Endothelial cell of umbilical vein (primary cell): ENCODE measurements around the gene RGS17. TPM values are rescaled to one million over a fixed set of nuclear protein-coding genes. Genes with fewer than 3 reads are reported as not detected.

Experiments used
- BruUV-seq: library from RNA; stranded (reverse); fragments of 400-500 nt; replicated peaks from 2 replicates; lab custom pipeline; 2021; lab: Mats Ljungman, UMichigan
- CTCF ChIA-PET: fragments of 300-600, 350-600 bp; sonication (Branson Sonifier 250); formaldehyde crosslinking; loops from one replicate; lab custom pipeline; 2021; ENCODE audit warnings: antibody characterized with exemption, inconsistent platforms; lab: Charles Lee
- POLR2A ChIA-PET: fragments of 300-600, 350-600 bp; sonication (Branson Sonifier 250); formaldehyde crosslinking; loops from one replicate; lab custom pipeline; 2021; ENCODE audit warnings: antibody characterized with exemption, inconsistent platforms; lab: Charles Lee
- DNase-seq: peaks from one replicate; pipeline ENCODE4 v3.0.0-alpha.2; 2011; ENCODE audit warnings: low read depth, low spot score
- FAIRE-seq: peaks from 2 replicates; lab custom pipeline; 2011; peaks lifted over from hg19 to GRCh38; lab: Jason Lieb, UNC
- H2AFZ ChIP-seq: 2 replicates; pipeline ENCODE4 v1.6.0; 2012; ENCODE audit warnings: low read depth, low read length, control low read depth, inconsistent platforms
- H3K27ac ChIP-seq: 2 replicates; pipeline ENCODE4 v1.5.1; 2011; ENCODE audit warnings: low read depth, mild to moderate bottlenecking, control low read depth, low read length, moderate library complexity; ENCODE audit not compliant: insufficient read depth
- H3K27me3 ChIP-seq, 2 experiments: 2 replicates each; pipeline versions ENCODE4 v1.6.0 to v1.6.1; 2011; ENCODE audit warnings: low read length in 2 of 2, mixed read lengths in 1 of 2; ENCODE audit not compliant: control insufficient read depth in 2 of 2, insufficient read depth in 2 of 2
- H3K36me3 ChIP-seq, 2 experiments: 2 replicates in 1 of 2; 3 replicates in 1 of 2; pipeline ENCODE4 v1.5.1; 2011; ENCODE audit warnings: low read length in 2 of 2, mild to moderate bottlenecking in 1 of 2, moderate library complexity in 1 of 2; ENCODE audit not compliant: control insufficient read depth in 2 of 2, insufficient read depth in 2 of 2; ENCODE audit errors: extremely low read depth in 1 of 2
- H3K4me1 ChIP-seq: 3 replicates; pipeline ENCODE4 v1.5.1; 2011; ENCODE audit warnings: mild to moderate bottlenecking, low read length; ENCODE audit not compliant: control insufficient read depth, insufficient read depth; ENCODE audit errors: extremely low read depth
- H3K4me2 ChIP-seq: 2 replicates; pipeline ENCODE4 v1.6.1; 2011; ENCODE audit warnings: low read length, control low read depth, mixed read lengths; ENCODE audit not compliant: insufficient read depth
- H3K4me3 ChIP-seq, 3 experiments: fragments of 200-600 bp in 1 of 3; sonication (generic), shearing (Covaris generic) in 1 of 3; replicated peaks in 1 of 3; 2 replicates each; pipeline ENCODE4 v1.5.1; 2011 to 2016; ENCODE audit warnings: control low read depth in 3 of 3, low read length in 3 of 3, mild to moderate bottlenecking in 2 of 3, inconsistent platforms in 1 of 3, low read depth in 1 of 3, moderate library complexity in 1 of 3; ENCODE audit not compliant: insufficient read depth in 1 of 3
- H3K79me2 ChIP-seq: 2 replicates; pipeline ENCODE4 v1.6.0; 2012; ENCODE audit warnings: low read length, inconsistent platforms; ENCODE audit not compliant: control insufficient read depth, insufficient read depth
- H3K9ac ChIP-seq: replicated peaks from 2 replicates; pipeline ENCODE3; 2011; ENCODE audit warnings: low read length, control low read depth; ENCODE audit not compliant: insufficient read depth; ENCODE audit errors: extremely low read depth
- H3K9me1 ChIP-seq: replicated peaks from 3 replicates; pipeline ENCODE4 v1.6.0; 2011; ENCODE audit warnings: mild to moderate bottlenecking, low read length; ENCODE audit not compliant: control insufficient read depth, insufficient read depth; ENCODE audit errors: extremely low read depth
- H3K9me3 ChIP-seq: replicated peaks from 2 replicates; pipeline ENCODE4 v1.5.1; 2012; ENCODE audit warnings: low read length, inconsistent platforms; ENCODE audit not compliant: control insufficient read depth, insufficient read depth
- H4K20me1 ChIP-seq: replicated peaks from 2 replicates; pipeline ENCODE3; 2011; ENCODE audit warnings: mild to moderate bottlenecking, low read length; ENCODE audit not compliant: control insufficient read depth, insufficient read depth; ENCODE audit errors: extremely low read depth
- CTCF ChIP-seq, 2 donors: IDR thresholded peaks; 1 replicate in 1 of 2; 2 replicates in 1 of 2; pipeline ENCODE4 v1.5.1; 2011; ENCODE audit warnings: low read length in 2 of 2, mild to moderate bottlenecking in 2 of 2, moderate library complexity in 2 of 2, control low read depth in 1 of 2, inconsistent platforms in 1 of 2, low read depth in 1 of 2; ENCODE audit not compliant: insufficient read depth in 1 of 2; ENCODE audit errors: extremely low read depth in 1 of 2
- EZH2 ChIP-seq: IDR thresholded peaks from 2 replicates; pipeline ENCODE4 v1.6.1; 2012; ENCODE audit warnings: borderline replicate concordance, low read depth, mild to moderate bottlenecking, moderate library complexity, low read length, inconsistent platforms; ENCODE audit not compliant: severe bottlenecking
- FOS ChIP-seq: IDR thresholded peaks from 2 replicates; pipeline ENCODE4 v1.6.1; 2011; ENCODE audit warnings: mild to moderate bottlenecking, low read length, moderate library complexity, borderline replicate concordance; ENCODE audit not compliant: insufficient read depth
- GATA2 ChIP-seq: IDR thresholded peaks from 2 replicates; pipeline ENCODE4 v1.7.0; 2011; ENCODE audit warnings: low read depth, mild to moderate bottlenecking, moderate library complexity, mixed read lengths, low read length; ENCODE audit not compliant: insufficient read length, insufficient read depth
- JUN ChIP-seq: IDR thresholded peaks from 2 replicates; pipeline ENCODE4 v1.6.1; 2011; ENCODE audit warnings: borderline replicate concordance, low read depth; ENCODE audit not compliant: insufficient read length, insufficient read depth
- MYC ChIP-seq: IDR thresholded peaks from one replicate; pipeline ENCODE4 v1.6.1; 2011; ENCODE audit warnings: mild to moderate bottlenecking, low read depth, low read length
- POLR2A ChIP-seq: IDR thresholded peaks from 2 replicates; pipeline ENCODE4 v1.6.1; 2012; ENCODE audit warnings: low read depth, mild to moderate bottlenecking, control low read depth, low read length
- POLR2AphosphoS5 ChIP-seq: IDR thresholded peaks from 2 replicates; pipeline ENCODE4 v1.6.1; 2012; ENCODE audit warnings: low read depth, mild to moderate bottlenecking, control low read depth, low read length, moderate library complexity; ENCODE audit not compliant: insufficient read depth
- dilution Hi-C: fragments of 300-500 bp; cut with MboI; formaldehyde crosslinking; loops from one replicate; pipeline ENCODE4 v1.15.0; 2019; ENCODE audit warnings: low sequenced_read_pairs; ENCODE audit not compliant: extremely low pct_ligation_motif_present
- intact Hi-C: fragments of 100-400 bp; cut with micrococcal nuclease; formaldehyde crosslinking; loops from one replicate; pipeline ENCODE4 v1.10.0; 2022
- polyA plus RNA-seq, 4 experiments: library from polyadenylated mRNA; depleted of rRNA in 3 of 4; stranded (reverse) in 3 of 4; unstranded in 1 of 4; fragments of >200 nt; gene quantifications; 2 replicates each; pipeline versions ENCODE4 v1.2.1 to v1.2.3, GENCODE V29; 2011 to 2012; ENCODE audit warnings: missing spikeins in 1 of 4
- total RNA-seq: library from RNA; stranded (reverse); gene quantifications from 2 replicates; pipeline ENCODE4 v1.2.3, GENCODE V29; 2021
- TF ChIP-seq, protein P1 (sequence below): IDR thresholded peaks from 2 replicates; pipeline ENCODE4 v1.6.1; 2011; ENCODE audit not compliant: insufficient read depth, insufficient read length

The RGS17 gene
- total and polyA plus RNA-seq, 2 donors (not counting 3 experiments of a cell fraction or from before 2014, with no cell fraction given), result 0.40 to 1.1 TPM

- BruUV-seq, result TSS peak; percentile 17
- peaks cover 0 to 2% of the 10 kb centered on the region in 2 experiments for H3K36me3 ChIP-seq
- peak overlapping the region; percentile 98 for H3K4me2 ChIP-seq
- peaks cover 45% of the 10 kb centered on the region for H3K4me1 ChIP-seq
- no peaks in the 10 kb centered on the region for H4K20me1 ChIP-seq
- dilution Hi-C loops, result no loop called here
- H3K27ac ChIP-seq, result peak overlapping the region; percentile 57
- no peaks in the 10 kb centered on the region for H3K9me3 ChIP-seq
- ChIA-PET CTCF (interaction anchor here (1.2 to 1.7 kb wide), 3 partner anchors 28 to 126 kb away, joined by 3 to 6 read pairs (median 5); no protein-coding TSS in a partner anchor), POLR2A (interaction anchor here (1.2 kb wide), 1 partner anchor 283 kb away, joined by 3 read pairs; no protein-coding TSS in a partner anchor)
- H3K9me1 ChIP-seq, result no peaks in the 10 kb centered on the region
- H3K9ac ChIP-seq, result peak overlapping the region; percentile 89
- H3K79me2 ChIP-seq, result peaks cover 74% of the 10 kb centered on the region
- FAIRE-seq (no peak), DNase-seq (no peak)
- no peaks in the 10 kb centered on the region for H3K27me3 ChIP-seq
- no peak for TF ChIP-seq CTCF (IDR thresholded peaks at IDR 0.05; ENCODE audit: extremely low read depth in 1 of 2, insufficient read depth in 1 of 2, low read depth in 1 of 2, low read length in 2 of 2)
- TF ChIP-seq FOS, result no peak
- TF ChIP-seq, protein P1, sequence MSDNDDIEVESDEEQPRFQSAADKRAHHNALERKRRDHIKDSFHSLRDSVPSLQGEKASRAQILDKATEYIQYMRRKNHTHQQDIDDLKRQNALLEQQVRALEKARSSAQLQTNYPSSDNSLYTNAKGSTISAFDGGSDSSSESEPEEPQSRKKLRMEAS, result no peak
- TF ChIP-seq POLR2A, result no peak
- TF ChIP-seq MYC, result no peak
- TF ChIP-seq GATA2, result no peak
- no peak for TF ChIP-seq EZH2
- TF ChIP-seq JUN, result no peak
- TF ChIP-seq POLR2AphosphoS5, result no peak
- intact Hi-C loops, result loop anchor here (2.0 kb wide), 1 partner anchor 43 kb away; no protein-coding TSS in a partner anchor
- H3K4me3 ChIP-seq, result peak overlapping the region; percentile 76 to 99 (median 97)
- peak overlapping the region; percentile 38 for H2AFZ ChIP-seq
Measured at GRCh38 chr6:152981989-152982903, 148.8 kb downstream of the RGS17 start.
